DND-41 (cell line): Measurements from ENCODE around the gene GYG1.

Experiments used
- EZH2 ChIP-seq: IDR thresholded peaks from 3 replicates; pipeline ENCODE4 v1.6.1; 2012; ENCODE audit warnings: borderline replicate concordance, low read depth, mild to moderate bottlenecking, moderate library complexity, low read length, inconsistent platforms; ENCODE audit not compliant: severe bottlenecking
- TF ChIP-seq, protein P1 (sequence below): IDR thresholded peaks from 2 replicates; pipeline ENCODE4 v1.5.1; 2012; ENCODE audit warnings: borderline replicate concordance, low read length, moderate library complexity, mild to moderate bottlenecking; ENCODE audit not compliant: poor library complexity, severe bottlenecking; ENCODE audit errors: extremely low read depth

DNA sequence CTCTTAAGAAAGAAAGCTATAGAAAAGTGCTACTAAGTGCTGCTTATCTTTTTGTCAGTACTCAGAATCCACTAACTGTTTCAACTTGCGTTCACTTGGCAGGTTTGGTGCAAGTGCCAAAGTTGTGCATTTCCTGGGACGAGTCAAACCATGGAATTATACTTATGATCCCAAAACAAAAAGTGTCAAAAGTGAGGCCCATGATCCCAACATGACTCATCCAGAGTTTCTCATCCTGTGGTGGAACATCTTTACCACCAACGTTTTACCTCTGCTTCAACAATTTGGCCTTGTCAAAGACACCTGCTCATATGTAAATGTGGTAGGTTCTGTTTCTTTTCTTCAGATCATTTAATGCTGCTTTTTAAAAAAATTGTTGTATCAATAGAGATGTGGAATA is 32.6 kb downstream of the GYG1 start:
- TF ChIP-seq, protein P1, sequence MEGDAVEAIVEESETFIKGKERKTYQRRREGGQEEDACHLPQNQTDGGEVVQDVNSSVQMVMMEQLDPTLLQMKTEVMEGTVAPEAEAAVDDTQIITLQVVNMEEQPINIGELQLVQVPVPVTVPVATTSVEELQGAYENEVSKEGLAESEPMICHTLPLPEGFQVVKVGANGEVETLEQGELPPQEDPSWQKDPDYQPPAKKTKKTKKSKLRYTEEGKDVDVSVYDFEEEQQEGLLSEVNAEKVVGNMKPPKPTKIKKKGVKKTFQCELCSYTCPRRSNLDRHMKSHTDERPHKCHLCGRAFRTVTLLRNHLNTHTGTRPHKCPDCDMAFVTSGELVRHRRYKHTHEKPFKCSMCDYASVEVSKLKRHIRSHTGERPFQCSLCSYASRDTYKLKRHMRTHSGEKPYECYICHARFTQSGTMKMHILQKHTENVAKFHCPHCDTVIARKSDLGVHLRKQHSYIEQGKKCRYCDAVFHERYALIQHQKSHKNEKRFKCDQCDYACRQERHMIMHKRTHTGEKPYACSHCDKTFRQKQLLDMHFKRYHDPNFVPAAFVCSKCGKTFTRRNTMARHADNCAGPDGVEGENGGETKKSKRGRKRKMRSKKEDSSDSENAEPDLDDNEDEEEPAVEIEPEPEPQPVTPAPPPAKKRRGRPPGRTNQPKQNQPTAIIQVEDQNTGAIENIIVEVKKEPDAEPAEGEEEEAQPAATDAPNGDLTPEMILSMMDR, result no peak
- TF ChIP-seq EZH2, result no peak
